Dermis blood vessel endothelial cell (primary cell): ENCODE data around the gene SOCS3. TPM values are rescaled to one million over a fixed set of nuclear protein-coding genes. Genes with fewer than 3 reads are reported as not detected.
A peak's percentile ranks its signal among the peaks of the same experiment; 100 is the strongest.
"Not testable (repeated sequence)": the region's sequence is repeated elsewhere in the genome, so short reads cannot be mapped to it uniquely, and the experiment has no call there.

Experiments
- DNase-seq: peaks from one replicate; pipeline ENCODE4 v3.0.0; 2010
- total RNA-seq: library from RNA; depleted of rRNA; stranded (reverse); fragments of >200 nt; gene quantifications from 2 replicates; pipeline ENCODE4 v1.2.3, GENCODE V29; 2014

Gene SOCS3
- total RNA-seq, 1 donor from 2014 or later = 130 TPM

DNA sequence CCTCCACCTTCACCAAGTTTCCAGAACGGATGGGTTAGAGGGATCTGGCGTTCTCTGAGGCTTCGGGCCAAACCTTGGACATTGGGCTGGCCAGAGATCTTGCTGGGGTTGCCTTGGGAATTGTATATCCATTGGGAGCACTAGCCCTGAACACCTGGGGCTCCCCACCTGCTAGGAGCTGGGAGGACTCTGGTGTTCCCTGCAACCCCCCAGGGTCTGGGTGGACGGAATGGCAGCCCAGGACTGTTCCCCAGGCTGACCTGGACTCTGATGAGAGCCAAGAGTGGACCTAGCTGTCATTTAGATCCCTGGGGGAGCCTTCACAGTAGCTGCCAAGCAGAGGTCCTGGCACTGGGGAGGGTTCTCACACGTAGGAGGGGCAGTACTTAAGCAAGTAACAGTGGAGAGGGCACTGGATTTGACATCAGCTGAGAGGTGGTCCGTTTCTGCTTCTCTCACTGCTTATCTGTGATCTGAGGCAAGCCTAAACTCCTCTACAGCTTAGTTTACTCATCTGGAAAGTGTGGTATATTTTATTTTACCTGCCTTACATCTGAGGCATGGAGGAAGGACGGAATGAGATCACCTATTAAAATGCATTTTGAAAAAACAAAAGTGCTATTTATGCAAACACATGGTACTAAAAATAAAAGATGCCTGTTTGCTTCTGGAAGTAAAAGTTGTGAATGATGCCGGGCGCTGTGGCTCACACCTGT is 11.7 kb downstream of the SOCS3 start:
- DNase-seq = no peak

- no peak for DNase-seq
Measured at GRCh38 chr17:78347453-78347852, 12.4 kb downstream of the SOCS3 start.

DNA sequence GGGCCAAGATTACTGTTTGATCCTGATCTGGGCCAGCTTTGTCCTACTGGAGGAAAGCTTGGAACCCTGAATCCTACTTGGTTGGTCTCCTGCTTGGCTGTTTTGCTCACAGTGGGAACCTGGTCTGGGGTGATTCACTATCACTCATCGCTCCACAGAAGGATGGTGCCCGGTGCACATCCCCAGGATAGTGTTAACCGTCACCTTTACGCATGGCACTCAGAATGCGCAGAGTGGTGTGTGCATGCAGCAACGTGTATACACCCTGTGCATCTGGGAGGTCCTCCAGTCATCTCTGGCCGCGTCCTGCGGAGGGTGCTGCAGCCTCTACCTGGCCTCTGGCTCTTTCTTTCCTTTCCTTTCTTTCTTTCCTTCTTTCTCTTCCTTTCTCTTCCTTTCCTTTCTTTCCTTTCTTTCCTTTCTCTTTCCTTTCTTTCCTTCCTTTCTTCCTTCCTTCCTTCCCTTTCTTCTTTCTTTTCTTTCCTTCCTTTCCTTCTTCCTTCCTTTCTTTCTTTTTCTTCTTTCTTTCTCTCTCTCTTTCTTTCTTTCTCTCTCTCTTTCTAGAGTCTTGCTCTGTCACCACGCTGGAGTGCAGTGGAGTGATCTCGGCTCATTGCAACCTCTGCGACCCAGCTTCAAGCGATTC is 13.1 kb downstream of the SOCS3 start:
- no peak for DNase-seq

DNA sequence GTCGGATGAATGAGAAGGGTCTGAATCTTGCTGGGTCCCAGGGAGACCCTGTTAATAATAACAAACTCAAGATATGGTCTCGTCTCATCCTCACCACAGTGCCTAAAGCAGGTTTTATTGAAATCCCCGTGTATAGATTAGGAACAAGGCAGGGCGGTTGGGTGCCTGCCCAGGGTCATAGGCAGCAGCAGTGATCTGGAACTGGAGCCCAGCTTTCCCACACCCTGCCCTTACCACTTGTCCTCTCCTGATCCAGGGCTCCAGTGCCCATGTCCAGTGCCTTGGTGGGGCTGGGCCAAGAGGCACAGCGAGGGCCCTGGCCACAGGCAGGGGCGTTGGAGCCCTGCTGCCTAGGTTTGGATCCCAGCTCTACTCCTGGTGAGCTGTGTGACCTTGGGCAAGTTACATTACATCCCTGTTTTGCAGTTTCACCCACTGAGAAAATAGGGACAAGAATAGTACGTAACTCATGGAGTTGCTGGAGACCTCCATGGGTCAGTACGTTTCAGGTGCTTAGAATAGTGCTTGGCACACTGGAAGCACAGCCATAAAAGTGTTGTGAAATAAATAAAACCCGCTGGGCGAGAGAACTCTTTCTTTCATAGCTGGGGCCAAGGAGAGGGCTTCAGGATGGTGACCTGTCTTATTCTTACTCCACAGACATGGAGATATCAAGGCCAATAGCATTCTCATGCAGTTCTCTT is 13.9 kb downstream of the SOCS3 start:
- no peak for DNase-seq

DNA sequence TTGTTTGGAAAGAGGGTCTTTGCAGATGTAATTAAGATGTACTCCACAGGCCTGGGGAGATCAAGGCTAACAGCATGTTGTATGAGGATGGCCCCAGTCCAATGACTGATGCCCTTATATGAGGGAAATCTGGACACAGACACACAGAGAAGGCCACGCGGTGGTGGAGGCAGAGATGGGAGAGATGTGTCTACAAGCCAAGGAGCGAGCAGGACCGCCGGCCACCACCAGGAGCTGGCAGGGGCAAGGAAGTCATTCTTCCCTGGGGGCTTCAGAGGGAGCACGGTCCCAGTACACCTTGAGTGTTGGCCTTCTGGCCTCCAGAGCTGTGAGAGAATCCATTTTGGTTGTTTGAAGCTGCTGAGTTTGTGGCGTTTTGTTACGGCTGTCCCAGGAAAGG is 14.7 kb downstream of the SOCS3 start:
- no peak for DNase-seq

DNA sequence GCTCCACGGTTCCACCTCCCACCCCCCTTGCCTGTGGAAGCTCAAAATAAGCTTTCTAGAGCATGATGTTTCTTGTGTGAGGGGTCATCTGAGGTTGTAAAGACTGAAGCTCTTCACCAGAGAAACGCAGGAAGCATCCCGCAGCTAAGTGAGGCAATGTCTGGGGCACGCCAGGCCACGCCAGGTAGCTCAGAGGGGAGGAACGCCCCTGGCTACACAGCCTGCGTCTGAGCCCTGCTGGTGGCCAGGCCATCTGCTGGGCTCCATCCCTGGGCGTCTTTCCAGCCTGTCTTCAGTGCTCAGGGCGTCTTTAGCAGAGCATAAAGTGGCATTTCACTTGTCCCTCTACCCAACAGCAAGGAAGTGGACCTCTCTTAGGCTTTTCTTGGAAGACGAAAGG is 15.2 kb downstream of the SOCS3 start:
- no peak for DNase-seq

- peak; percentile 73 for DNase-seq
Measured at GRCh38 chr17:78343543-78344201, 16.2 kb downstream of the SOCS3 start.

DNA sequence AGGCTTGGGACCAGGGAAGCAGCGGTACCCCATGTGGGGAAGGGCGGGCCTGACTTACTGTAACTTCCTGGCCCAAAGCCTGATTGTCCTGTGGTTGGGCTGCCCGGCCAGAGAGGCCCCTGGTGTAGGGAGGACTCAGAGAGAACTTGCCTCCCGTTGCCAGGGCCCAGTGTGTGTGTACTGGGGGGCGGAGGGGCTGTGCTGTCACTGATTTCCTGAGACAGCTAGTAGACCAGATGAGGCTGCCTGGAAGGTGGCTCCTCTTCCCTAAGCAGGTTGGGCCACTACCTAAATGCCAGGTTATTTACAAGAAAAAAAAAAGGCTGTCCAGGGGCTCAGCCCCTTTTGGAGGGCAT is 16.7 kb downstream of the SOCS3 start:
- peak; percentile 74 for DNase-seq

DNA sequence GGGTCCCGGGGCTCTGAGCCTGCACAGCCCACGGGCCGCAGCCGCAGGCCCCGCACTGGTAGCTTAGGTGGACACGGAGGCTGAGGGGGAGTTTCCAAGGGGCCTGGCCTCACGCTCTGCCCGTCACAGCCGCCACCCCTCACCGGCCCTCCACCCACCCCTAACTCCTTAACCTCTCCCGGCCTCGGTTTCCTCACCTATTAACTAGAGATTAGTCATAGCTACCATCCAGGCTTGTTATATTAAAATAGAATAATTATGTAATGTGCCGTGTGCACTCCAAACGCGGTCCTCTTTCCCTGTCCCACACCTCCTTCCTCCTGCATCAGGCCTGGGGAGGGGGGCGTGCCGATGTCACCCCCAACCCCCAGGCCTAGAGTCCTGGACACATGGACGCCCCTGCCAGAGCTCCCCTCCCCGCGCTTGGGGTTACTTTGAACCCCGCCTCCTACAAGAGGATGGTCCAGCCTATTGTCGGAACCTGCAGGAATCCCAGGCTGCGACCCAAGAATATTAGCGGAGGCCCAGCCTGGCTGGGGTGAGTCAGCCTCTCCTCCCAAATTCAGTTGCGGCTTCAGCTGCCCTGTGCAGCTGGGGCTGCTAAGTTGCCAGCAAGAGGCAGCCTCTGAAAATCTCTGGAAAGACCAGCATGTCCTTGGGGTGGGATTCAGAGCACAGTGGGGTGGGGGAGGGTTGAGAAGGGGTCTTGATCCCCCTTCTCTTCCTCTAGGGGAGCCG is 17.3 kb downstream of the SOCS3 start:
- peak; percentile 62 for DNase-seq

GRCh38 chr17:78341559-78342448 is 18.1 kb downstream of the SOCS3 start:
- peak; percentile 77 for DNase-seq

DNA sequence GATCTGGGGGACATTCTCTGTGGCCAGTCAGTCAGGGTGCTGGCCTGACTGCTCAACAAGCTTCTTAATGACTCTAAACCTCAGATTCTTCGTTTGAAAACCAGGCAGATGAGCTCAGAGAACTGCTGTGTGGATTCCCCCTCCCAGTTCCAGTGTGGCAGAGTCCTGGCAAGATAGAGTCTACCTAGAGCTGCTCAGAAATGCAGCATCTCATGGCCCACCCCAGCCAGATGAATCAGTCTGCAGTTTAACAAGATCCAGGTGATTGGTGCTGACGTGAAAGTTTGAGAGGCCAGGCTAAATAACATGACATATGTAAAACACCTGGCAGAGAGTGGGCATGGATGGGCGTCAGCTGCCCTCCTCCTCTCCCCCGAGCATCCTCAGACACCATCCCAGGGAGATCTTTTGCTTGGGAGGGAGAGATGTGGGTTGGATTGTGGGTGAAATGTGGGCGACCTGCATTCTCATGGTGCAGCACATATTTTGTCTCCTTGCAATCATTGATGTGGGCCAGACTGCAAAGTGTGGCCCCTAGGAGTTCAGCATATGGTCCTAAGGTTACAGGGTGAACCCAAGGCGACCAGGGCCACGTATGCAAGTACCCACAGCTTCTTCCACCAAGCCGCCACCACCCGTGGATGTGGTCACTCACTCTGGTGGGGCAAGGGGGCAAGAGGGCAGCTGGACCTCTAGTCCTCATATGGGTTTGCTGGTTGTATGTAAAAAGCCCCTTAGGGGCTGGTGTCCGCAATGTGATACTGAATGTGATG is 19.5 kb downstream of the SOCS3 start:
- DNase-seq = no peak

DNA sequence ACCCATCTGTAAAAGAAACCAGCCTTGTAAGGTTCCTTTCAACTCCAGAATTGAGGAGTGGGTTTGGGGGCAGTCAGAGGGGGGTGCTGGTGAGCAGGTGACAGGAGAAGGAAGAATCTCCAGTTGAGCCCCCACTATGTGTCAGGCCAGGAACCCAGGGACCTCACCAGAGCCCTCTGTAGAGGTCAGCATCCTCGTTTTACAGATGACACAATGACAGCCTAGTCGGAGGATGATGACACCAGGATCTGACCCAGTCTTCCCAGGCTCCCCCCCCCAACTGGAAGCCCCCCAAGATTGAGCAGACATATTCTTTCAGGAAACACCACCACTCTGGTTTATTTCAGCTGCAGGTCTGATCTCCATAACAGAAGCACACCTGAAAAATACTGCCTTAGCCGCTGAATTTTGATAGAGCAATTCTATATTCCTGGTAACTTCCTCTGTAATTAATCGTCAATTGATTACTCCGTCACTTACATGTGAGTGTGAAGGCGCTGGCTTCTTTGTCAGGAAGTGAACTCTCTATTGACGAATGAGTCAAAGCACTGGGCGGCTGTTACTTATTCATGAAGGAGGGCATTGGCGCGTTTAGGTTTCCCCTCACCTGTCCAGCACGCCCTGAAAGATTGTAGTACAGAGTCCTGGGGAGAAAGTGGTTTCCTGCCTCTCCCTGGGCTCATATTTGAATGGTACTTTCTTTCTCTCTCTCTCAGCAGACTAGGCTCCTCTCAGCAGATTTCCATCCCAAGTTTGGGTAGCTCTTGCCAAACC is 21.2 kb downstream of the SOCS3 start:
- no peak for DNase-seq

DNA sequence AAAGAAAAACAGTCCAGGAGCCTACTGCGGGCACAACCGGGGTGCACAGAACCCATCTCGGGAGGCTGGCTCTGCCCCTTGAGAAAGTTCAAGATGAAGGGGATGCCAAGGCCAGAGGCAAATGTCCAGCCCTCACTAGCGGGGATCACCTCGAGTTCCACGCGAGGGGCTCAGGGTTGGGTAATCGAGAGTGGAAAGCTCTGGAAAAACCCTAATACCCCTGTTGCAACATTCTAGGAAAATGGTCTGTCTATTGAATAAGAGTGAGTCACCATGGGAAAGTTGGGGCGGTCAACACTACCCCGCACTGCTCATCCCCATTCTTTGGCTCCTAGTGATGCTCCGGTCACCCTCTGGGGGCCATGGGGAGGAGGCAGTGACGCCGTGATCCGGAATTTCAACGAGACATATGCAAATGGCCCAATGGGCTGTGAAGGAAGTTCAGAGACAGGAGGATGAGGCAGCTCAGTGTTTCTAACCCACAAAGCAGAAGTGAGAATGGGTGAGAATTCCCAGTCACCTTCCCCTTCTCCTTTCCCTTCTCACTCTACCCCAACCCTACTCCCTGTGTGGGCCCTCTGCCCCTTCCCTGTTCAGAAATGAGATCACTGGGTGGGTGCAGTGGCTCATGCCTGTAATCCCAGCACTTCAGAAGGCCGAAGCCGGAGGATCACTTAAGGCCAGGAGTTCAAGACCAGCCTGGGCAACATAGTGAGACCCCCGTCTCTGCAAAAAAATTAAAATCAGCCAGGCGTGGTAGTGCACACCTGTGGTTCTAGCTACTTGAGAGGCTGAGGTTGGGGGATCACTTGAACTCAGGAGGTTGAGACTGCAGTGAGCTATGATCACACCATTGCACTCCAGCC is 22.4 kb downstream of the SOCS3 start:
- no peak for DNase-seq

- DNase-seq = no peak
Measured at GRCh38 chr17:78335209-78335608, 24.7 kb downstream of the SOCS3 start.

DNA sequence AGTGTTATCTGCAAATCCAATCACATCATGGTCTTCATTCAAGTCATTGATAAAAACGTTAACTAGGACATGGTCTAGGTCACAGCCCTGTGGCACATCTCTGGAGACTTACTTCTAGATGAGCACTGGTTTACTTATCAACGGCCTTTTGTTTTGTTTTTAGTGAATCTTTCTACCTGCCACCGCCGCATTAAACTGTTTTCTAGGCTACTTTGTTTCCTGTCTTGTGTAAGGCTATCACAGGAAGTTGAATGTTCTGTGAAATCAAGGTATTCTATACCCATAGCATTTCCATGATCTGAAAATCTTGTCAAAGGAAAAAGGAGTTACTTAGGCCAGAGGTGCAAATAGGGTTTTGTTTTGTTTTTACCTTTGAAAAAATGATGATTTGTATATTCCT is 26.9 kb downstream of the SOCS3 start:
- no peak for DNase-seq

GRCh38 chr17:78331355-78331754 is 28.5 kb downstream of the SOCS3 start:
- DNase-seq = not testable (repeated sequence)

- no peak for DNase-seq
Measured at GRCh38 chr17:78330570-78331224, 29.2 kb downstream of the SOCS3 start.

GRCh38 chr17:78329263-78330059 is 30.4 kb downstream of the SOCS3 start:
- peak; percentile 38 for DNase-seq
